ENCODE results near the gene WDR64.

DNA sequence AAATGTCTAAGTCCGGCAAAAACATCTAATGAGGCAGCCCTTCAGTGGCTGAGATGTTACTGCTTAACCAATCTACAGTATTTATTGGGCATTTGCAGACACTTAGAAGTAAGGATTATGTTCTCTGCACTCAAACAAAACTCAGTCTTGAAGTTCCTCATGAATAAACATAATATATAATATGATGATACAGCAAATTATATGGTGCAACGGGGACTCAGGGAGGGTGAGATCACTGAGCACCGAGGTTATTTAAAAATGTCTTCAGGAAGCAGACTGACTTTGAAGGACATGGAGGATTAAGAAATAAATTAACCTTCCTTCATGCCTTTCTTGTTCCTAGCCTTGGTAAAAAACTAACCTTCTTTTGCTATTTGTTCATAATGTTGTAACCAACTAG is 27.9 kb downstream of the WDR64 start:
- TF ChIP-seq CTCF (IDR thresholded peaks at IDR 0.05) (no peak), POLR2A (IDR thresholded peaks at IDR 0.05) (no peak)
